GM20431 (cell line): ENCODE measurements around the gene LNX2.

Experiments
- in situ Hi-C: fragments of 300-500 bp; cut with MseI, MboI; formaldehyde crosslinking; loops from one replicate; pipeline ENCODE4 v1.15.0; 2020; ENCODE audit warnings: low sequenced_read_pairs; ENCODE audit not compliant: unreplicated experiment

LNX2 gene

GRCh38 chr13:27573265-27573664, 47.1 kb downstream of the LNX2 start:
- in situ Hi-C loops = no loop called here

GRCh38 chr13:27572234-27572901, 48.0 kb downstream of the LNX2 start:
- in situ Hi-C loops = no loop called here

- in situ Hi-C loops = no loop called here
These were observed 49.4 kb downstream of the LNX2 start for GRCh38 chr13:27570906-27571305.

GRCh38 chr13:27569405-27569804, 50.9 kb downstream of the LNX2 start:
- in situ Hi-C loops = no loop called here

- in situ Hi-C loops = no loop called here
These were observed 54.5 kb downstream of the LNX2 start for GRCh38 chr13:27565818-27566217.

GRCh38 chr13:27562457-27562856, 57.9 kb downstream of the LNX2 start:
- in situ Hi-C loops = no loop called here

GRCh38 chr13:27559719-27560118, 60.6 kb downstream of the LNX2 start:
- in situ Hi-C loops = no loop called here

GRCh38 chr13:27556109-27556508, 64.2 kb downstream of the LNX2 start:
- in situ Hi-C loops = no loop called here

GRCh38 chr13:27551562-27551961, 68.8 kb downstream of the LNX2 start:
- in situ Hi-C loops = no loop called here

- in situ Hi-C loops = loop anchor here (25.0 kb wide), 1 partner anchor 413 kb away; the partner anchor contains the start of gene CDX2
These were observed 70.8 kb downstream of the LNX2 start for GRCh38 chr13:27549406-27549981.

GRCh38 chr13:27542220-27542619, 78.1 kb downstream of the LNX2 start:
- in situ Hi-C loops = loop anchor here (25.0 kb wide), 1 partner anchor 420 kb away; the partner anchor contains the start of gene CDX2

- in situ Hi-C loops = loop anchor here (25.0 kb wide), 1 partner anchor 421 kb away; the partner anchor contains the start of gene CDX2
These were observed 78.9 kb downstream of the LNX2 start for GRCh38 chr13:27541386-27541785.

GRCh38 chr13:27536361-27537101, 83.8 kb downstream of the LNX2 start:
- in situ Hi-C loops = loop anchor here (25.0 kb wide), 1 partner anchor 426 kb away; the partner anchor contains the start of gene CDX2

GRCh38 chr13:27535546-27535945, 84.8 kb downstream of the LNX2 start:
- in situ Hi-C loops = loop anchor here (25.0 kb wide), 1 partner anchor 427 kb away; the partner anchor contains the start of gene CDX2

- in situ Hi-C loops = loop anchor here (25.0 kb wide), 1 partner anchor 427 kb away; the partner anchor contains the start of gene CDX2
These were observed 85.3 kb downstream of the LNX2 start for GRCh38 chr13:27534981-27535380.

- in situ Hi-C loops = loop anchor here (25.0 kb wide), 1 partner anchor 428 kb away; the partner anchor contains the start of gene CDX2
These were observed 86.0 kb downstream of the LNX2 start for GRCh38 chr13:27534108-27534980.

GRCh38 chr13:27533155-27533643, 87.1 kb downstream of the LNX2 start:
- in situ Hi-C loops = loop anchor here (25.0 kb wide), 1 partner anchor 429 kb away; the partner anchor contains the start of gene CDX2

GRCh38 chr13:27528908-27529307, 91.4 kb downstream of the LNX2 start:
- in situ Hi-C loops = loop anchor here (25.0 kb wide), 1 partner anchor 433 kb away; the partner anchor contains the start of gene CDX2

- in situ Hi-C loops = loop anchor here (25.0 kb wide), 1 partner anchor 436 kb away; the partner anchor contains the start of gene CDX2
These were observed 93.8 kb downstream of the LNX2 start for GRCh38 chr13:27526516-27526915.
